H7 (cell line): ENCODE measurements around the gene TMEM191C. TPM values are rescaled to one million over a fixed set of nuclear protein-coding genes. Genes with fewer than 3 reads are reported as not detected.

Experiments used
- DNase-seq: peaks from one replicate; pipeline ENCODE4 v3.0.0; 2012
- H3K27me3 ChIP-seq: 2 replicates; pipeline ENCODE4 v1.6.0; 2011; ENCODE audit warnings: mild to moderate bottlenecking, low read length; ENCODE audit not compliant: control insufficient read depth, insufficient read depth
- H3K36me3 ChIP-seq: replicated peaks from 2 replicates; pipeline ENCODE4 v1.5.1; 2011; ENCODE audit warnings: low read length; ENCODE audit not compliant: control insufficient read depth, insufficient read depth
- H3K4me3 ChIP-seq: 2 replicates; pipeline ENCODE4 v1.5.1; 2011; ENCODE audit warnings: low read depth, mild to moderate bottlenecking, control low read depth, low read length, moderate library complexity; ENCODE audit not compliant: insufficient read depth
- total RNA-seq: library from RNA; depleted of rRNA; stranded (reverse); fragments of >200 nt; shearing (Covaris generic); gene quantifications from 2 replicates; pipeline ENCODE4 v1.2.3, GENCODE V29; 2014

TMEM191C gene
- total RNA-seq, 1 experiment from 2014 or later: 0.42 TPM

- no peaks in the 10 kb centered on the region for H3K27me3 ChIP-seq
- DNase-seq: no peak
- H3K4me3 ChIP-seq: no peak overlapping the region
- H3K36me3 ChIP-seq: peaks cover 5% of the 10 kb centered on the region
These were observed 24.0 kb upstream of the TMEM191C start for GRCh38 chr22:21443057-21443734.

- H3K36me3 ChIP-seq: peaks cover 5% of the 10 kb centered on the region
- DNase-seq: peak; percentile 64
- no peaks in the 10 kb centered on the region for H3K27me3 ChIP-seq
These were observed 23.3 kb upstream of the TMEM191C start for GRCh38 chr22:21443735-21444421.

GRCh38 chr22:21444701-21445436 is 22.3 kb upstream of the TMEM191C start:
- no peak for DNase-seq
- Histone ChIP-seq H3K36me3 (peaks cover 5% of the 10 kb centered on the region), H3K4me3 (no peak overlapping the region), H3K27me3 (no peaks in the 10 kb centered on the region)

More at GRCh38 chr22:21443735-21444421, 23.3 kb upstream of the TMEM191C start:
- no peak overlapping the region for H3K4me3 ChIP-seq

- DNase-seq: no peak
- peaks cover 5% of the 10 kb centered on the region for H3K36me3 ChIP-seq
- no peak overlapping the region for H3K4me3 ChIP-seq
- no peaks in the 10 kb centered on the region for H3K27me3 ChIP-seq
These were observed 21.6 kb upstream of the TMEM191C start for GRCh38 chr22:21445437-21446127.

- no peak for DNase-seq
- no peaks in the 10 kb centered on the region for H3K27me3 ChIP-seq
- H3K4me3 ChIP-seq: no peak overlapping the region
- H3K36me3 ChIP-seq: peaks cover 5% of the 10 kb centered on the region
These were observed 20.9 kb upstream of the TMEM191C start for GRCh38 chr22:21446128-21446826.

- H3K27me3 ChIP-seq: no peaks in the 10 kb centered on the region
- no peak overlapping the region for H3K4me3 ChIP-seq
- H3K36me3 ChIP-seq: peaks cover 5% of the 10 kb centered on the region
- DNase-seq: no peak
These were observed 20.1 kb upstream of the TMEM191C start for GRCh38 chr22:21446827-21447690.

GRCh38 chr22:21447694-21448402 is 19.3 kb upstream of the TMEM191C start:
- DNase-seq: peak; percentile 83
- H3K36me3 ChIP-seq: peaks cover 5% of the 10 kb centered on the region
- H3K4me3 ChIP-seq: no peak overlapping the region
- H3K27me3 ChIP-seq: no peaks in the 10 kb centered on the region

GRCh38 chr22:21448627-21449416 is 18.4 kb upstream of the TMEM191C start:
- Histone ChIP-seq H3K4me3 (no peak overlapping the region), H3K27me3 (no peaks in the 10 kb centered on the region), H3K36me3 (peaks cover 5% of the 10 kb centered on the region)
- DNase-seq: no peak

GRCh38 chr22:21449531-21450319 is 17.5 kb upstream of the TMEM191C start:
- Histone ChIP-seq H3K36me3 (peaks cover 5% of the 10 kb centered on the region), H3K27me3 (no peaks in the 10 kb centered on the region), H3K4me3 (no peak overlapping the region)
- no peak for DNase-seq

GRCh38 chr22:21450320-21450831 is 16.8 kb upstream of the TMEM191C start:
- no peak overlapping the region for H3K4me3 ChIP-seq
- H3K36me3 ChIP-seq: peaks cover 3% of the 10 kb centered on the region
- DNase-seq: peak; percentile 82
- no peaks in the 10 kb centered on the region for H3K27me3 ChIP-seq

- no peak for DNase-seq
- peaks cover 3% of the 10 kb centered on the region for H3K36me3 ChIP-seq
- no peaks in the 10 kb centered on the region for H3K27me3 ChIP-seq
- H3K4me3 ChIP-seq: no peak overlapping the region
These were observed 16.3 kb upstream of the TMEM191C start for GRCh38 chr22:21450858-21451353.
